WTC11 (cell line): ENCODE measurements around the gene ZDHHC18. TPM values are rescaled to one million over a fixed set of nuclear protein-coding genes. Genes with fewer than 3 reads are reported as not detected.

Experiments
- CREM ChIP-seq: sonication (generic); formaldehyde crosslinking; IDR thresholded peaks from 2 replicates; pipeline ENCODE4 v1.8.1; 2022; ENCODE audit warnings: mild to moderate bottlenecking, missing genetic modification reagents, moderate library complexity
- FOXK1 ChIP-seq: sonication (generic); formaldehyde crosslinking; IDR thresholded peaks from 2 replicates; pipeline ENCODE4 v1.8.0; 2022; ENCODE audit warnings: mild to moderate bottlenecking, moderate library complexity, missing genetic modification reagents
- KAT7 ChIP-seq: sonication (generic); formaldehyde crosslinking; IDR thresholded peaks from 2 replicates; pipeline ENCODE4 v1.8.1; 2023; ENCODE audit warnings: missing genetic modification reagents, mild to moderate bottlenecking, borderline replicate concordance
- NFYB ChIP-seq: sonication (generic); formaldehyde crosslinking; conservative IDR thresholded peaks from 2 replicates; pipeline ENCODE4 v1.8.0; 2022; ENCODE audit warnings: low read depth, missing genetic modification reagents
- USF2 ChIP-seq: sonication (generic); formaldehyde crosslinking; IDR thresholded peaks from 2 replicates; pipeline ENCODE4 v1.8.1; 2023; ENCODE audit warnings: mild to moderate bottlenecking, missing genetic modification reagents, moderate library complexity
- ZNF532 ChIP-seq: fragments of 250-450 bp; sonication (Bioruptor Pico); IDR thresholded peaks from 2 replicates; pipeline ENCODE4 v1.9.0; 2021; ENCODE audit warnings: mild to moderate bottlenecking, borderline replicate concordance
- total RNA-seq: library from RNA; stranded (reverse); gene quantifications from 3 replicates; pipeline ENCODE4 v1.2.3, GENCODE V29; 2021
- TF ChIP-seq, protein P1 (sequence below): sonication (generic); formaldehyde crosslinking; IDR thresholded peaks from 2 replicates; pipeline ENCODE4 v1.8.0; 2023; ENCODE audit warnings: missing genetic modification reagents
- TF ChIP-seq, protein P2 (sequence below): sonication (generic); formaldehyde crosslinking; IDR thresholded peaks from 2 replicates; pipeline ENCODE4 v1.8.0; 2023; ENCODE audit warnings: missing genetic modification reagents, mild to moderate bottlenecking, borderline replicate concordance
- TF ChIP-seq, protein P3 (sequence below): fragments of 250-450 bp; sonication (Bioruptor Pico); IDR thresholded peaks from 2 replicates; pipeline ENCODE4 v2.1.2; 2022; ENCODE audit warnings: mild to moderate bottlenecking, moderate library complexity
- TF ChIP-seq, protein P4 (sequence below): sonication (generic); formaldehyde crosslinking; IDR thresholded peaks from 2 replicates; pipeline ENCODE4 v1.8.0; 2022; ENCODE audit warnings: missing genetic modification reagents

The ZDHHC18 gene
- total RNA-seq, 1 experiment from 2014 or later, result 26.5 TPM

- TF ChIP-seq KAT7 (no peak), CREM (CRISPR knock-in tag) (no peak), NFYB (no peak), ZNF532 (CRISPR knock-in tag) (no peak), FOXK1 (CRISPR knock-in tag) (no peak), USF2 (CRISPR knock-in tag) (no peak)
- TF ChIP-seq, protein P1, sequence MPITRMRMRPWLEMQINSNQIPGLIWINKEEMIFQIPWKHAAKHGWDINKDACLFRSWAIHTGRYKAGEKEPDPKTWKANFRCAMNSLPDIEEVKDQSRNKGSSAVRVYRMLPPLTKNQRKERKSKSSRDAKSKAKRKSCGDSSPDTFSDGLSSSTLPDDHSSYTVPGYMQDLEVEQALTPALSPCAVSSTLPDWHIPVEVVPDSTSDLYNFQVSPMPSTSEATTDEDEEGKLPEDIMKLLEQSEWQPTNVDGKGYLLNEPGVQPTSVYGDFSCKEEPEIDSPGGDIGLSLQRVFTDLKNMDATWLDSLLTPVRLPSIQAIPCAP (CRISPR knock-in tag), result no peak
- TF ChIP-seq, protein P2, sequence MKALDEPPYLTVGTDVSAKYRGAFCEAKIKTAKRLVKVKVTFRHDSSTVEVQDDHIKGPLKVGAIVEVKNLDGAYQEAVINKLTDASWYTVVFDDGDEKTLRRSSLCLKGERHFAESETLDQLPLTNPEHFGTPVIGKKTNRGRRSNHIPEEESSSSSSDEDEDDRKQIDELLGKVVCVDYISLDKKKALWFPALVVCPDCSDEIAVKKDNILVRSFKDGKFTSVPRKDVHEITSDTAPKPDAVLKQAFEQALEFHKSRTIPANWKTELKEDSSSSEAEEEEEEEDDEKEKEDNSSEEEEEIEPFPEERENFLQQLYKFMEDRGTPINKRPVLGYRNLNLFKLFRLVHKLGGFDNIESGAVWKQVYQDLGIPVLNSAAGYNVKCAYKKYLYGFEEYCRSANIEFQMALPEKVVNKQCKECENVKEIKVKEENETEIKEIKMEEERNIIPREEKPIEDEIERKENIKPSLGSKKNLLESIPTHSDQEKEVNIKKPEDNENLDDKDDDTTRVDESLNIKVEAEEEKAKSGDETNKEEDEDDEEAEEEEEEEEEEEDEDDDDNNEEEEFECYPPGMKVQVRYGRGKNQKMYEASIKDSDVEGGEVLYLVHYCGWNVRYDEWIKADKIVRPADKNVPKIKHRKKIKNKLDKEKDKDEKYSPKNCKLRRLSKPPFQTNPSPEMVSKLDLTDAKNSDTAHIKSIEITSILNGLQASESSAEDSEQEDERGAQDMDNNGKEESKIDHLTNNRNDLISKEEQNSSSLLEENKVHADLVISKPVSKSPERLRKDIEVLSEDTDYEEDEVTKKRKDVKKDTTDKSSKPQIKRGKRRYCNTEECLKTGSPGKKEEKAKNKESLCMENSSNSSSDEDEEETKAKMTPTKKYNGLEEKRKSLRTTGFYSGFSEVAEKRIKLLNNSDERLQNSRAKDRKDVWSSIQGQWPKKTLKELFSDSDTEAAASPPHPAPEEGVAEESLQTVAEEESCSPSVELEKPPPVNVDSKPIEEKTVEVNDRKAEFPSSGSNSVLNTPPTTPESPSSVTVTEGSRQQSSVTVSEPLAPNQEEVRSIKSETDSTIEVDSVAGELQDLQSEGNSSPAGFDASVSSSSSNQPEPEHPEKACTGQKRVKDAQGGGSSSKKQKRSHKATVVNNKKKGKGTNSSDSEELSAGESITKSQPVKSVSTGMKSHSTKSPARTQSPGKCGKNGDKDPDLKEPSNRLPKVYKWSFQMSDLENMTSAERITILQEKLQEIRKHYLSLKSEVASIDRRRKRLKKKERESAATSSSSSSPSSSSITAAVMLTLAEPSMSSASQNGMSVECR (CRISPR knock-in tag), result no peak
- TF ChIP-seq, protein P3, sequence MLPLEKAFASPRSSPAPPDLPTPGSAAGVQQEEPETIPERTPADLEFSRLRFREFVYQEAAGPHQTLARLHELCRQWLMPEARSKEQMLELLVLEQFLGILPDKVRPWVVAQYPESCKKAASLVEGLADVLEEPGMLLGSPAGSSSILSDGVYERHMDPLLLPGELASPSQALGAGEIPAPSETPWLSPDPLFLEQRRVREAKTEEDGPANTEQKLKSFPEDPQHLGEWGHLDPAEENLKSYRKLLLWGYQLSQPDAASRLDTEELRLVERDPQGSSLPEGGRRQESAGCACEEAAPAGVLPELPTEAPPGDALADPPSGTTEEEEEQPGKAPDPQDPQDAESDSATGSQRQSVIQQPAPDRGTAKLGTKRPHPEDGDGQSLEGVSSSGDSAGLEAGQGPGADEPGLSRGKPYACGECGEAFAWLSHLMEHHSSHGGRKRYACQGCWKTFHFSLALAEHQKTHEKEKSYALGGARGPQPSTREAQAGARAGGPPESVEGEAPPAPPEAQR, result no peak
- TF ChIP-seq, protein P4, sequence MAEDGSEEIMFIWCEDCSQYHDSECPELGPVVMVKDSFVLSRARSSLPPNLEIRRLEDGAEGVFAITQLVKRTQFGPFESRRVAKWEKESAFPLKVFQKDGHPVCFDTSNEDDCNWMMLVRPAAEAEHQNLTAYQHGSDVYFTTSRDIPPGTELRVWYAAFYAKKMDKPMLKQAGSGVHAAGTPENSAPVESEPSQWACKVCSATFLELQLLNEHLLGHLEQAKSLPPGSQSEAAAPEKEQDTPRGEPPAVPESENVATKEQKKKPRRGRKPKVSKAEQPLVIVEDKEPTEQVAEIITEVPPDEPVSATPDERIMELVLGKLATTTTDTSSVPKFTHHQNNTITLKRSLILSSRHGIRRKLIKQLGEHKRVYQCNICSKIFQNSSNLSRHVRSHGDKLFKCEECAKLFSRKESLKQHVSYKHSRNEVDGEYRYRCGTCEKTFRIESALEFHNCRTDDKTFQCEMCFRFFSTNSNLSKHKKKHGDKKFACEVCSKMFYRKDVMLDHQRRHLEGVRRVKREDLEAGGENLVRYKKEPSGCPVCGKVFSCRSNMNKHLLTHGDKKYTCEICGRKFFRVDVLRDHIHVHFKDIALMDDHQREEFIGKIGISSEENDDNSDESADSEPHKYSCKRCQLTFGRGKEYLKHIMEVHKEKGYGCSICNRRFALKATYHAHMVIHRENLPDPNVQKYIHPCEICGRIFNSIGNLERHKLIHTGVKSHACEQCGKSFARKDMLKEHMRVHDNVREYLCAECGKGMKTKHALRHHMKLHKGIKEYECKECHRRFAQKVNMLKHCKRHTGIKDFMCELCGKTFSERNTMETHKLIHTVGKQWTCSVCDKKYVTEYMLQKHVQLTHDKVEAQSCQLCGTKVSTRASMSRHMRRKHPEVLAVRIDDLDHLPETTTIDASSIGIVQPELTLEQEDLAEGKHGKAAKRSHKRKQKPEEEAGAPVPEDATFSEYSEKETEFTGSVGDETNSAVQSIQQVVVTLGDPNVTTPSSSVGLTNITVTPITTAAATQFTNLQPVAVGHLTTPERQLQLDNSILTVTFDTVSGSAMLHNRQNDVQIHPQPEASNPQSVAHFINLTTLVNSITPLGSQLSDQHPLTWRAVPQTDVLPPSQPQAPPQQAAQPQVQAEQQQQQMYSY (CRISPR knock-in tag), result no peak
Observed at GRCh38 chr1:26839779-26840178, 13.3 kb downstream of the ZDHHC18 start (continued).
